Keratinocyte (primary cell): ENCODE measurements around the gene RBFOX2. TPM values are rescaled to one million over a fixed set of nuclear protein-coding genes. Genes with fewer than 3 reads are reported as not detected.

Experiments used
- DNase-seq: peaks from one replicate; pipeline ENCODE4 v3.0.0-alpha.2; 2011; ENCODE audit warnings: low read depth, missing footprints, low spot score
- FAIRE-seq: peaks from 2 replicates; lab custom pipeline; 2011; peaks lifted over from hg19 to GRCh38; lab: Jason Lieb, UNC
- H2AFZ ChIP-seq: 2 replicates; pipeline ENCODE4 v1.6.0; 2012; ENCODE audit warnings: low read length, control low read depth, inconsistent platforms; ENCODE audit not compliant: control insufficient read depth
- H3K27ac ChIP-seq: 2 replicates; pipeline ENCODE4 v1.5.1; 2011; ENCODE audit warnings: low read length; ENCODE audit not compliant: control insufficient read depth, insufficient read depth
- H3K27me3 ChIP-seq: 3 replicates; pipeline ENCODE4 v1.6.0; 2011; ENCODE audit warnings: low read length; ENCODE audit not compliant: control insufficient read depth, insufficient read depth; ENCODE audit errors: extremely low read depth
- H3K36me3 ChIP-seq, 2 experiments: 2 replicates in 1 of 2; 3 replicates in 1 of 2; pipeline ENCODE4 v1.5.1; 2011; ENCODE audit warnings: low read length in 2 of 2, mild to moderate bottlenecking in 1 of 2; ENCODE audit not compliant: control insufficient read depth in 2 of 2, insufficient read depth in 2 of 2; ENCODE audit errors: extremely low read depth in 1 of 2
- H3K4me1 ChIP-seq: 3 replicates; pipeline ENCODE4 v1.5.1; 2011; ENCODE audit warnings: low read length; ENCODE audit not compliant: control insufficient read depth, insufficient read depth; ENCODE audit errors: extremely low read depth
- H3K4me2 ChIP-seq: 3 replicates; pipeline ENCODE4 v1.6.0; 2011; ENCODE audit warnings: low read depth, low read length; ENCODE audit not compliant: control insufficient read depth, insufficient read depth; ENCODE audit errors: extremely low read depth
- H3K4me3 ChIP-seq, 3 experiments: fragments of 200-600 bp in 1 of 3; sonication (generic) in 1 of 3; 2 replicates in 2 of 3; 3 replicates in 1 of 3; pipeline ENCODE4 v1.5.1; 2011 to 2016; ENCODE audit warnings: low read length in 3 of 3, mild to moderate bottlenecking in 3 of 3, control low read depth in 2 of 3, inconsistent platforms in 1 of 3, low read depth in 1 of 3, mixed read lengths in 1 of 3, mixed run types in 1 of 3, moderate library complexity in 1 of 3; ENCODE audit not compliant: control insufficient read depth in 2 of 3, insufficient read depth in 2 of 3; ENCODE audit errors: extremely low read depth in 1 of 3
- H3K79me2 ChIP-seq: 2 replicates; pipeline ENCODE4 v1.6.0; 2012; ENCODE audit warnings: low read length; ENCODE audit not compliant: control insufficient read depth, insufficient read depth
- H3K9ac ChIP-seq: 3 replicates; pipeline ENCODE4 v1.6.0; 2011; ENCODE audit warnings: low read length; ENCODE audit not compliant: control insufficient read depth, insufficient read depth; ENCODE audit errors: extremely low read depth
- H3K9me1 ChIP-seq: 3 replicates; pipeline ENCODE4 v1.6.0; 2011; ENCODE audit warnings: low read length; ENCODE audit not compliant: control insufficient read depth, insufficient read depth; ENCODE audit errors: extremely low read depth
- H3K9me3 ChIP-seq: 2 replicates; pipeline ENCODE4 v1.5.1; 2012; ENCODE audit warnings: low read depth, low read length; ENCODE audit not compliant: control insufficient read depth
- H4K20me1 ChIP-seq: 3 replicates; pipeline ENCODE4 v1.6.0; 2011; ENCODE audit warnings: low read length; ENCODE audit not compliant: control insufficient read depth, insufficient read depth; ENCODE audit errors: extremely low read depth
- EZH2 ChIP-seq: IDR thresholded peaks from one replicate; pipeline ENCODE4 v1.6.1; 2012; ENCODE audit warnings: inconsistent platforms, mild to moderate bottlenecking, low read length, moderate library complexity
- dilution Hi-C: fragments of 300-500 bp; cut with MboI; formaldehyde crosslinking; loops from one replicate; pipeline ENCODE4 v1.7.0; 2020; ENCODE audit warnings: low sequenced_read_pairs; ENCODE audit not compliant: extremely low pct_ligation_motif_present
- polyA plus RNA-seq, 5 experiments: library from polyadenylated mRNA; depleted of rRNA in 3 of 5; stranded (reverse) in 3 of 5; stranded (forward) in 1 of 5; unstranded in 1 of 5; fragments of >200 nt; gene quantifications; 1 replicate in 1 of 5; 2 replicates in 3 of 5; 3 replicates in 1 of 5; pipeline versions ENCODE4 v1.2.1 to v1.2.3, GENCODE V29; 2011 to 2012; ENCODE audit warnings: missing spikeins in 2 of 5, low read depth in 1 of 5, low replicate concordance in 1 of 5
- TF ChIP-seq, protein P1 (sequence below), 3 experiments: IDR thresholded peaks in 1 of 3; conservative IDR thresholded peaks in 1 of 3; optimal IDR thresholded peaks in 1 of 3; 2 replicates in 2 of 3; 3 replicates in 1 of 3; pipeline versions ENCODE3 to v1.5.1; 2011; ENCODE audit warnings: low read length in 3 of 3, mild to moderate bottlenecking in 3 of 3, moderate library complexity in 2 of 3, control low read depth in 1 of 3, inconsistent platforms in 1 of 3; ENCODE audit not compliant: insufficient read depth in 2 of 3; ENCODE audit errors: extremely low read depth in 1 of 3

Gene RBFOX2
- polyA plus RNA-seq, 1 donor (not counting 4 experiments of a cell fraction or from before 2014, with no cell fraction given) = 118 TPM

DNA sequence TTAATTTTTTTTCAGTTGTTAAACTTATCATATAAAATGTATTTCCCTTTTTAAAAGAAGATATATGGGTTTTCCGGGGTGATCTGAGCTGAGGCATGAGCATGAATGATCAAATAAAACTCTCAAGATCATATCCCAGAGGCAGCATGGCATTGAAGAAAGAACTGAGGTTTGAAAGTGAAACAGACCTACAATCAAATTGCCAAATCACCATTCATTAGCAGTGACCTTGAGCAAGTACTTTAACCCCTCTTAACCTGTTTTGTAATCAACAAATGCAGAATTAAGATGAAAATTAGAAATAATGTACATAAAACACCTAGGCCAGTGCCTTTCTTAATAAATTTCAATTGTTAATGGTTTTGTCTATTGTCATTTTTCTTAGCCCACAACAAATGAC, 116.0 kb downstream of the RBFOX2 start:
- TF ChIP-seq, protein P1, sequence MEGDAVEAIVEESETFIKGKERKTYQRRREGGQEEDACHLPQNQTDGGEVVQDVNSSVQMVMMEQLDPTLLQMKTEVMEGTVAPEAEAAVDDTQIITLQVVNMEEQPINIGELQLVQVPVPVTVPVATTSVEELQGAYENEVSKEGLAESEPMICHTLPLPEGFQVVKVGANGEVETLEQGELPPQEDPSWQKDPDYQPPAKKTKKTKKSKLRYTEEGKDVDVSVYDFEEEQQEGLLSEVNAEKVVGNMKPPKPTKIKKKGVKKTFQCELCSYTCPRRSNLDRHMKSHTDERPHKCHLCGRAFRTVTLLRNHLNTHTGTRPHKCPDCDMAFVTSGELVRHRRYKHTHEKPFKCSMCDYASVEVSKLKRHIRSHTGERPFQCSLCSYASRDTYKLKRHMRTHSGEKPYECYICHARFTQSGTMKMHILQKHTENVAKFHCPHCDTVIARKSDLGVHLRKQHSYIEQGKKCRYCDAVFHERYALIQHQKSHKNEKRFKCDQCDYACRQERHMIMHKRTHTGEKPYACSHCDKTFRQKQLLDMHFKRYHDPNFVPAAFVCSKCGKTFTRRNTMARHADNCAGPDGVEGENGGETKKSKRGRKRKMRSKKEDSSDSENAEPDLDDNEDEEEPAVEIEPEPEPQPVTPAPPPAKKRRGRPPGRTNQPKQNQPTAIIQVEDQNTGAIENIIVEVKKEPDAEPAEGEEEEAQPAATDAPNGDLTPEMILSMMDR (optimal IDR thresholded peaks at IDR 0.05 in 1 of 3, IDR thresholded peaks at IDR 0.05 in 1 of 3, conservative IDR thresholded peaks at IDR 0.05 in 1 of 3; ENCODE audit: extremely low read depth in 1 of 3, insufficient read depth in 2 of 3, low read length in 3 of 3) = no peak
- no peak for TF ChIP-seq EZH2
- Histone ChIP-seq H3K27ac (no peak overlapping the region), H3K79me2 (peaks cover 69% of the 10 kb centered on the region), H2AFZ (no peak overlapping the region), H3K4me1 (peaks cover 54% of the 10 kb centered on the region), H4K20me1 (no peaks in the 10 kb centered on the region), H3K4me2 (no peak overlapping the region), H3K36me3 (no peaks in the 10 kb centered on the region), H3K9me1 (no peaks in the 10 kb centered on the region), H3K9ac (no peak overlapping the region), H3K4me3 (no peak overlapping the region), H3K9me3 (no peaks in the 10 kb centered on the region), H3K27me3 (no peaks in the 10 kb centered on the region)
- dilution Hi-C loops = no loop called here
- FAIRE-seq = no peak
- DNase-seq = no peak

DNA sequence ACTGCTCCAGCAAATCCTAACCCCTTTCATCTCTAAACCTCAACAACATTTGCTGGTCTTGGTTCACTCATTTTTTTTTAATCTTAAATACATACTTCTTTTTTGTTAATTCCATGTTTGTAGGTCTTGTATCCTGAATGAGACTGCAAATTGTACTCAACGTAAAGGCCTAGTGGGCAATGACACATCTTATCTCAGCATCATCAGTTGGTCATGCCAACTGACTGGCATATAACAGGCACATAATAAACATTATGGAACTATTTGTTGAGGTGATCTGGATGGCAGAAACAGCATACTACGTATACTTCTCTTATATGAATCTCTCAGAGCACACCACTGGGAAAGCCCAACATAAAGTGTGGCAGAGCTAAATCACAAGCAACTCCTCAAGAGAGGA, 116.7 kb downstream of the RBFOX2 start:
- no peak overlapping the region for H2AFZ ChIP-seq
- no peak overlapping the region for H3K4me2 ChIP-seq
- no peak overlapping the region for H3K4me3 ChIP-seq
- no peaks in the 10 kb centered on the region for H3K36me3 ChIP-seq
- no peaks in the 10 kb centered on the region for H3K27me3 ChIP-seq
- peaks cover 46% of the 10 kb centered on the region for H3K4me1 ChIP-seq
- H3K79me2 ChIP-seq = peaks cover 68% of the 10 kb centered on the region
- H3K9me1 ChIP-seq = no peaks in the 10 kb centered on the region
- DNase-seq = no peak
- dilution Hi-C loops = no loop called here
- no peaks in the 10 kb centered on the region for H4K20me1 ChIP-seq
- TF ChIP-seq, protein P1 (optimal IDR thresholded peaks at IDR 0.05 in 1 of 3, IDR thresholded peaks at IDR 0.05 in 1 of 3, conservative IDR thresholded peaks at IDR 0.05 in 1 of 3; ENCODE audit: extremely low read depth in 1 of 3, insufficient read depth in 2 of 3, low read length in 3 of 3) = no peak
- TF ChIP-seq EZH2 = no peak
- no peaks in the 10 kb centered on the region for H3K9me3 ChIP-seq
- H3K9ac ChIP-seq = no peak overlapping the region
- no peak overlapping the region for H3K27ac ChIP-seq
- peak; percentile 5 for FAIRE-seq
